Measurements from ENCODE around the gene GLRX2.
"Not testable (repeated sequence)": the region's sequence is repeated elsewhere in the genome, so short reads cannot be mapped to it uniquely, and the experiment has no call there.

The GLRX2 gene

GRCh38 chr1:193060938-193061337 is 44.3 kb downstream of the GLRX2 start:
- no peak for FAIRE-seq

DNA sequence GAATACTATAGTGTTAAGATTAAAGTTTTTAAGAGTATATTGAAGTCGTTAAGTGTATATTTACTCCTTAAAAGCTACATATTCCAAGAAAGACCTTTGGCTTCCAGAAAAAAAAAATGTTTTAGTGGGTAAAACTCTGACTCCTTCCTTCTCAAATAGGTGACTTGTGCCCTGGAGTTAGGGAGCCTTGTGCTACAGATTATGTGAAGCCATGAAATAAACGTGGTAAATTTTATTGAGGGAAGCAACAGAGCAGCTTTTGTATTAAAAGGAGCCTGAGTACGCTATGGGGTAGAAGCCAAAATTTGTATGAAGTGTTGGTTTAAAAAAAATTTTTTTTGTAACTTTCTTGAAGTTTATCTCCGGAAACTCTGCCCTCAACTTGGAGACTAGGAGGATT is 44.8 kb downstream of the GLRX2 start:
- no peak for FAIRE-seq

DNA sequence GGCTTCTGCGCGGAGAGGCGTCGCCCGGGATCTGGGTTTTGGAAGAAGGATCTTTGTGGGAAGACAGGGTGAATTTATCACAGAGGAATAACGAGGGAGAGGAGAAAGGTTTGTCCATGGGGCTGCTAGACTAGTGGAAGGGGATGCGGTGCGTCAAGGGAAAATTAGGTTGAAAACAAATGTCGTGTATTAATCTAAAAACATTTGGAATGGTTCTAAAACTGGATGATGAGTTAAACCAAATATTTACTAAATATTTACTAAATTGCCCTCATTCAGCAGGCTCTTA is 45.2 kb downstream of the GLRX2 start:
- no peak for FAIRE-seq

DNA sequence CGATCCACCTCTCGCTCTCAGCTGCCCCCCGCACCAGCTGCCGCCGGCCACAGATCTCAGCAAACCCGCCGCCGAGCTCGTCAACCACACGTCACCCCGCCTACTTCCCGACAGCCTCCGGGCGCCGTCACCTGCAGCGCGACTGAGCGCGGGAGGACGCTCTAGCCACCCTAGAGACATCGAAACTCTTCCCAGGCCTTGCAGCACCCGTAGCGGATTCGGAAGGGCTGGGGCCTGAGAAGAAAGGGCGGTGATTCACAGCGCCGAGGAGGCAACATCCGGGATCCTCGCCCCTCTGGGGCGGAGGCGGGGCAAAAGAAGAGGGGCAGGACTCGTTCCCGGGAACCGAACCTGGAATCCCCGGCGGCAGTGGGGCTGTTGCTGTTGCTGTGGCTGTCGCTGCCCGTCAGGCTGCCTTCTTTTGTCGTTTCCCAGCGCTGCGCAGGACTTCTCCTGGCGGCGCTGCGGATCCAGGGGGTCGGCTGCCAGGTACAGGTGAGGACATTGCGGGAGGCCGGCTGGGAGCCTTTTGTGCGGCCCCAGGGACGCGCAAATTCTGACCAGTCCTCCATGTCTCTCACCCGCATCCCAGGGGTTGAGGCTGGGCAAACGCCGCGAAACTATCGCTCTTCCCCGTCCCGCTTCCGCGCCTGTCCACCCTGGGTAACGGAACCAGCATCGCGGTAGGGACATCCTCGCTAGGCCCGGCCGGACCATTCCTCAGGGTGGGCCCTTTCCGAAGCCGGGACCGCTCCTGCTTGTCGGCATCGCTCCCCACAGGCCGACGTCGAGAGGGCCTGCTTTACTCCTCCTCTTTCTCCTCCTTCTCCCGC is 45.7 kb downstream of the GLRX2 start, which contains the start of the genes RO60 and UCHL5:
RO60 (plus strand) TSS at position 331 of the 833 bp plus-strand sequence. CDS start 9,443 bp downstream, outside the sequence.
UCHL5 (minus strand) TSS at position 79 of the 833 bp plus-strand sequence. CDS start 100 bp downstream, outside the sequence.
- peak; percentile 94 for FAIRE-seq

GRCh38 chr1:193058529-193059281 is 46.5 kb downstream of the GLRX2 start:
- FAIRE-seq: no peak

DNA sequence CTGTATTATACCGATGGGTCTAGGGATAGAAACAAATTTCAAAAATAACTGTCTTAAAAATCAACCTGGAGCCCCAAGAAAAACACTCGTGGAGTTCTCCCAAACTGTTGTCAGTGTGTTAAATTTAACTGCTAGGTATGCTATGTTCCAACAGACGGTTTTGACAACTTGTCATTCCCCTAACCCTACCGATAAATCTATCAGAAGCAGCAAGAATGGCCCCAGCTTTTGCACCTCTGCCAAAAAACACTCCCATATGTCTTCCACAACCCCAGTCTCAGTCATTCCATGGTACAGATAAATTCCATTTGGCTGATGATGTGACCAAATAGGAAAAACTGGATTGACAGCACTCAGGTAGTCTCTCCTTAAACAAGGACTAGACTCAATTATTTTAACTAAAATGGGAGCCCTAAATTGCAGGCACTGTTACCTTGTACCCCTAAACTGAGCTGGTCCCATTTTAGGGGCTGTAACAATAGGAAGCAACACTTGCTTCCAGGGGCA is 51.0 kb downstream of the GLRX2 start:
- FAIRE-seq: no peak

GRCh38 chr1:193048913-193049312 is 56.3 kb downstream of the GLRX2 start:
- not testable (repeated sequence) for FAIRE-seq

Measured in A204.1 (cell line).